Immature natural killer cell (primary cell): ENCODE results near the gene ZCCHC24. TPM values are rescaled to one million over a fixed set of nuclear protein-coding genes. Genes with fewer than 3 reads are reported as not detected.

ENCODE experiments used
- DNase-seq, 3 donors: peaks; one replicate each; pipeline ENCODE4 v3.0.0; 2022; ENCODE audit warnings: mixed read lengths in 1 of 3
- H3K27ac Mint-ChIP-seq, 6 donors: one replicate each; pipeline ENCODE4 v1.8.0; 2020; ENCODE audit warnings: mixed read lengths in 6 of 6, mild to moderate bottlenecking in 5 of 6, inconsistent platforms in 4 of 6, moderate library complexity in 3 of 6
- H3K27me3 Mint-ChIP-seq, 3 donors: one replicate each; pipeline ENCODE4 v1.8.0; 2020 to 2021; ENCODE audit warnings: low read depth in 3 of 3, mild to moderate bottlenecking in 3 of 3, mixed read lengths in 3 of 3, moderate library complexity in 3 of 3, inconsistent platforms in 1 of 3
- H3K36me3 Mint-ChIP-seq, 3 donors: one replicate each; pipeline ENCODE4 v1.8.0; 2020; ENCODE audit warnings: mixed read lengths in 3 of 3, inconsistent platforms in 2 of 3, mild to moderate bottlenecking in 2 of 3
- H3K4me1 Mint-ChIP-seq, 2 donors: one replicate each; pipeline ENCODE4 v1.8.0; 2020; ENCODE audit warnings: inconsistent platforms in 2 of 2, mild to moderate bottlenecking in 2 of 2, mixed read lengths in 2 of 2, moderate library complexity in 1 of 2
- H3K4me3 Mint-ChIP-seq, 5 donors: one replicate each; pipeline ENCODE4 v1.8.0; 2020; ENCODE audit warnings: mild to moderate bottlenecking in 5 of 5, mixed read lengths in 5 of 5, inconsistent platforms in 3 of 5, moderate library complexity in 3 of 5
- H3K9me3 Mint-ChIP-seq, 6 donors: one replicate each; pipeline ENCODE4 v1.8.0; 2020; ENCODE audit warnings: mild to moderate bottlenecking in 6 of 6, mixed read lengths in 6 of 6, inconsistent platforms in 4 of 6, moderate library complexity in 3 of 6
- polyA plus RNA-seq, 3 donors: library from polyadenylated mRNA; unstranded; fragments of 300-500 nt; fragmentation: Illumina TruSeq; gene quantifications; one replicate each; pipeline ENCODE4 v1.2.3, GENCODE V29; 2021

ZCCHC24 gene
- polyA plus RNA-seq, 3 donors from 2014 or later, result 1.6 to 2.2 (median 1.7) TPM

- peaks cover 21 to 24% of the 10 kb centered on the region in 2 donors for H3K4me1 Mint-ChIP-seq
- H3K27ac Mint-ChIP-seq, result peak overlapping the region in 1 of 6 donors; percentile 17
- no peak for DNase-seq
- H3K27me3 Mint-ChIP-seq, result peaks cover 0 to 9% (median 2%) of the 10 kb centered on the region in 3 donors
- no peaks in the 10 kb centered on the region for H3K9me3 Mint-ChIP-seq
- H3K4me3 Mint-ChIP-seq, result no peak overlapping the region
- peaks cover 0 to 3% (median 0%) of the 10 kb centered on the region in 3 donors for H3K36me3 Mint-ChIP-seq
These were observed 32.9 kb downstream of the ZCCHC24 start for GRCh38 chr10:79412516-79412915.

- Mint-ChIP-seq H3K36me3 (no peaks in the 10 kb centered on the region), H3K27me3 (peaks cover 0 to 7% (median 2%) of the 10 kb centered on the region in 3 donors), H3K4me3 (no peak overlapping the region), H3K27ac (peak overlapping the region in 1 of 6 donors; percentile 35), H3K9me3 (no peaks in the 10 kb centered on the region), H3K4me1 (peaks cover 21 to 24% of the 10 kb centered on the region in 2 donors)
- DNase-seq, result no peak
These were observed 33.6 kb downstream of the ZCCHC24 start for GRCh38 chr10:79411546-79412495.

GRCh38 chr10:79410315-79411094 is 34.9 kb downstream of the ZCCHC24 start:
- peaks cover 0 to 6% (median 2%) of the 10 kb centered on the region in 3 donors for H3K27me3 Mint-ChIP-seq
- H3K4me1 Mint-ChIP-seq, result peaks cover 21 to 24% of the 10 kb centered on the region in 2 donors
- no peaks in the 10 kb centered on the region for H3K36me3 Mint-ChIP-seq
- DNase-seq, result no peak
- no peak overlapping the region for H3K4me3 Mint-ChIP-seq
- H3K9me3 Mint-ChIP-seq, result no peaks in the 10 kb centered on the region
- H3K27ac Mint-ChIP-seq, result no peak overlapping the region

DNA sequence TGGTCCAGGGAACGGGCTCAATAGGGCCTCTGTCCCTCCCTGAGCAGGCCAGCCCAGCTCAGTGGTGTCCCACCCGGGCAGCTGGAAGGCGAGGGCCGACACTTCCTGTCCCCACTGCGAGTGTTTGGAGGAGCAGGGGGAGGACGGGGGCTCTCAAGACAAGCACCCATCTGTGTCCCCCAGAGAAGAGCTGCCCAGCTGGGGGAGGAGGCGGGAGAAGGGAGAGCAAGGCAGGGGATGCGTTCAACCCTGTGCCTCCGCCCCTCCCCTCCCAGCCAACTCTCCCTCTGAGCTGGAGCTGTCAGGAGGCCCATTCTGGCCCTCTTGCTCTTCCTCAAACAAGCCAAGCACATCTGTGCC is 35.7 kb downstream of the ZCCHC24 start:
- Mint-ChIP-seq H3K27me3 (peaks cover 0 to 6% (median 2%) of the 10 kb centered on the region in 3 donors), H3K9me3 (no peaks in the 10 kb centered on the region), H3K4me1 (peaks cover 21 to 24% of the 10 kb centered on the region in 2 donors), H3K36me3 (no peaks in the 10 kb centered on the region), H3K27ac (no peak overlapping the region), H3K4me3 (no peak overlapping the region)
- no peak for DNase-seq

DNA sequence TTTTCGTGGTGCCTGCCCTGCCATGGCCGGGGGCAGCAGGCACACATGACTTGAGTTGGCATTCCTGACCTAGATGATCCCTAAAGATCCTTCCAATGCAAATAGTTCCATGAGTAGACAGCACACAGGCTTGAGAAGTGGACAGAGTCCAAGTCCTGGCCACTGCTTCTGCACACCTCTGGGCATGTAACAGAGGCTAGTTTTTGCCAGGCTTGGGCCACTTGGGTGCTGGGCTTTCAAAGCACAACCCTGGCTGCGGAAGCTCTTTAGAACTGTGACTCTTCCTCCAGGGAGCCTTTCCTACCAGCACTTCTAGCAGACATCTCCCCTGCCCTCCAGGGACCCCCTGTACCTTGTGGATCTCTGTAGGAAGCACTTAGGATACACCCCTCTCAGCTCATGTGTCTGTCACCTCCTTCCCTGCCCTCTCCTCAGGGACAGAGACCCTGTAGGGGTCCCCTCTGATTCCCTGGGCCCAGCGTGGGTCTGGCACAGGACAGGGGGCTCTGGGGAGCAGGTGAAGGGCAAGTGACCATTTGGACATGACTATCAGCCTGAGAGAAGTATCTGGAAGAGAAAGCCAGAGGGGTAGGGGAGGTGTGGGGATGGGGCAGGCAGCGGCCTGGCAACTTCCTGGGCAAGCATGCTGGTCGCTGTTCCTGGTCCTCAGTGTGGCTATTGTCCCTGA is 36.2 kb downstream of the ZCCHC24 start:
- Mint-ChIP-seq H3K4me3 (no peak overlapping the region), H3K9me3 (no peaks in the 10 kb centered on the region), H3K36me3 (no peaks in the 10 kb centered on the region), H3K4me1 (peaks cover 17 to 20% of the 10 kb centered on the region in 2 donors), H3K27ac (no peak overlapping the region), H3K27me3 (peaks cover 0 to 7% (median 2%) of the 10 kb centered on the region in 3 donors)
- DNase-seq, result no peak

- H3K27me3 Mint-ChIP-seq, result peaks cover 0 to 4% (median 2%) of the 10 kb centered on the region in 3 donors
- H3K4me3 Mint-ChIP-seq, result no peak overlapping the region
- DNase-seq, result no peak
- H3K27ac Mint-ChIP-seq, result no peak overlapping the region
- H3K36me3 Mint-ChIP-seq, result no peaks in the 10 kb centered on the region
- H3K4me1 Mint-ChIP-seq, result peaks cover 6 to 9% of the 10 kb centered on the region in 2 donors
- no peaks in the 10 kb centered on the region for H3K9me3 Mint-ChIP-seq
These were observed 37.3 kb downstream of the ZCCHC24 start for GRCh38 chr10:79407811-79408795.

GRCh38 chr10:79407423-79407796 is 38.0 kb downstream of the ZCCHC24 start:
- Mint-ChIP-seq H3K9me3 (no peaks in the 10 kb centered on the region), H3K4me1 (peaks cover 0 to 3% of the 10 kb centered on the region in 2 donors), H3K4me3 (no peak overlapping the region), H3K27me3 (peaks cover 0 to 4% (median 2%) of the 10 kb centered on the region in 3 donors), H3K27ac (no peak overlapping the region), H3K36me3 (no peaks in the 10 kb centered on the region)
- no peak for DNase-seq

DNA sequence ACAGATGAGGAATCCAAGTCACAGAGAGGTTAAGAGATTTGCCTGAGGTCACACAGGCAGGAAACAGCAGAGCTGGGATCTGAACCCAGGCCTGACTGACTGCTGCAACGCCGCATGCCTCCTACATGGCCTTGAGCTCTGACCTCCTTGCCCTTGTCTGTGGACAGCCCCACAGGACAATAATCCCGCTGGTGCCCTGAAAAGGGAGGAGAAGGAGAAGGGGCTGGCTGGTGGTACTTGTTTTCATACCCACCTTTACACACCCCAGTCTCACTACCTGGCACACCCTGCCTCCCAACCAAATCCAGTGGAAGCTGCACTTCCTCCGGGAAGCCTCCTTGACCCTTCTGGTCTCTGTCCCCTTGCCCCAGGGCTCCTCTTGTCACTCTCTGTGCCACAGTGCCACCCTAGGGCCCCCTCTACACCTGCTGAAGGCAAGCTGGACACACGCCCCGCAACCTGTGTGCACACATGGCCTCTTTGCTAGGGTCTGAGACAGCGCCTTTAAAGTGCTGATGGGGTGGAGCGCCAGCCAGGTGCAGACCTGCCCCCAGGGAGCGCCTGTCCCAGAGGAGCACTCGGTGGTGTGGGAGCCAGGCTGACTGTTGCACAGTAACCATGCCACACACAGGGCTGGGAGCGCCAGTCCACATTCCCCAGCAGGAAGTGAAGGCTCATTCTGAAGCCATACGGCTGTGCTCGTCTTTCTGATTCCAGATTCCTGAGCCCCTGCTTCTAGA is 38.6 kb downstream of the ZCCHC24 start:
- Mint-ChIP-seq H3K9me3 (no peaks in the 10 kb centered on the region), H3K4me3 (no peak overlapping the region), H3K27me3 (peaks cover 0 to 4% (median 3%) of the 10 kb centered on the region in 3 donors), H3K27ac (no peak overlapping the region), H3K4me1 (no peaks in the 10 kb centered on the region), H3K36me3 (no peaks in the 10 kb centered on the region)
- DNase-seq, result no peak

DNA sequence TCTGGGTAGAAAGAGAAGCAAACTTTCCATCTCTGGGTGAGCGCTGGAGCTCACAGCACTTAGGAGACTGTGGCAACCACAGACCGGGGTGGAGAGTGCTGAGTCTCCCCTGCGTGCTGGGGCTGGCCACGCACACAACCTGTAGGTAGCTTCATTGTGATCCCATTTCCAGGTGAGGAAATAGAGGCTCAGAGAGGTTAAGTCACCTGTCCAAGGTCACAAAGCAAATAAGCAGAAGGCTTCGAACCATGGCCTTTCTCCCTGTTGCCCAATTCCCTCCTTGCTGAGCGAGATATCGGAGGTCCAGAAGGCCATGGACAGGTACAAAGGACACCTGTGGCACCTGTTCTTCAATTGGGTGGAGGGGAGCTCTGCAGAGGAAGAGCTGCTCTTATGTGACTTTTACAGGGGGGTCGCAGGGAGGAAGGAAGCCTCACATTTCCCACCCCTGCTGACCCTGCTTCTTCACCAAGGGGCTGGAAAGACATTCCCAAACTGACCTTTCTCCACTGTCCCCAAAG is 39.4 kb downstream of the ZCCHC24 start:
- Mint-ChIP-seq H3K27ac (peak overlapping the region in 1 of 6 donors; percentile 80), H3K9me3 (no peaks in the 10 kb centered on the region), H3K36me3 (no peaks in the 10 kb centered on the region), H3K4me3 (no peak overlapping the region), H3K4me1 (no peaks in the 10 kb centered on the region), H3K27me3 (peaks cover 0 to 4% (median 3%) of the 10 kb centered on the region in 3 donors)
- DNase-seq, result no peak

- Mint-ChIP-seq H3K27ac (peak overlapping the region in 1 of 6 donors; percentile 80), H3K4me3 (no peak overlapping the region)
These were observed 40.0 kb downstream of the ZCCHC24 start for GRCh38 chr10:79405221-79405994.

DNA sequence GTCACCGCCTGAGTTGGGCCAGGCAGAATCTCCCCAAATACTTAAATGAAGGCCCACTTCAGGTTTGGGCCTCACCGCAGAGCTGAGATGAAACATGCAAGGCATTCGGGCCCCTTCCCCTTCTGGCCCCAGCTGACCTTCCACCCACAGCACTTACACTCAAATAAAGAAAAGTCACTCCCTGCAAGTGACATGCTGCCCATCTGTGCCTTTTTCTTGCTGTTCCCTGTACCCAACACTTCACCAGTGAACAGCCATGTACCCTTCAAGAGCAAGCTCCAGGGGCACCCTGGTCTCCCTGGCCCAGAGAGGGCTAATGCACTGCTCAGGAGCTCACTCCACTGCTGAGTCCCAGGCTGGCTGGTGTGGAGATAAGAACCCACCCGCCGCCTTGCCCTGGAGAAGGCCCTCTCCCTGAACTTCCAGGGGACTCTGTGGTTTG is 40.7 kb downstream of the ZCCHC24 start:
- Mint-ChIP-seq H3K4me3 (no peak overlapping the region), H3K27ac (peak overlapping the region in 1 of 6 donors; percentile 31), H3K9me3 (no peaks in the 10 kb centered on the region), H3K4me1 (peaks cover 0 to 1% of the 10 kb centered on the region in 2 donors), H3K27me3 (peaks cover 0 to 4% (median 3%) of the 10 kb centered on the region in 3 donors), H3K36me3 (no peaks in the 10 kb centered on the region)
- no peak for DNase-seq

More at GRCh38 chr10:79405221-79405994, 40.0 kb downstream of the ZCCHC24 start:
- Mint-ChIP-seq H3K9me3 (no peaks in the 10 kb centered on the region), H3K27me3 (peaks cover 0 to 4% (median 3%) of the 10 kb centered on the region in 3 donors), H3K36me3 (no peaks in the 10 kb centered on the region), H3K4me1 (no peaks in the 10 kb centered on the region)
- no peak for DNase-seq
